MCF 10A (cell line): Measurements from ENCODE around the gene GUK1. TPM values are rescaled to one million over a fixed set of nuclear protein-coding genes. Genes with fewer than 3 reads are reported as not detected.
A peak's percentile ranks its signal among the peaks of the same experiment; 100 is the strongest.

Experiments
- BruUV-seq: library from RNA; stranded (reverse); fragments of 400-500 nt; replicated peaks from 2 replicates; lab custom pipeline; 2021; lab: Mats Ljungman, UMichigan
- CTCF ChIA-PET: fragments of 300-600 bp; sonication (Branson Sonifier 250); formaldehyde crosslinking; extraction: SDS; loops from one replicate; lab custom pipeline; 2021; ENCODE audit warnings: antibody characterized with exemption, inconsistent platforms; lab: Yijun Ruan, JAX
- POLR2A ChIA-PET: fragments of 300-600, 350-650 bp; sonication (Branson Sonifier 250); formaldehyde crosslinking; extraction: SDS; loops from one replicate; lab custom pipeline; 2020; ENCODE audit warnings: antibody characterized with exemption, inconsistent platforms; lab: Yijun Ruan, JAX
- DNase-seq: peaks from one replicate; pipeline ENCODE4 v3.0.0-alpha.2; 2018; ENCODE audit not compliant: unreplicated experiment
- H3K27ac Mint-ChIP-seq: one replicate; pipeline ENCODE4 v1.8.0; 2022; ENCODE audit warnings: mild to moderate bottlenecking, low read depth, mixed read lengths; ENCODE audit not compliant: unreplicated experiment
- H3K27me3 Mint-ChIP-seq: one replicate; pipeline ENCODE4 v1.8.0; 2022; ENCODE audit warnings: mixed read lengths; ENCODE audit not compliant: insufficient read depth, unreplicated experiment
- H3K36me3 Mint-ChIP-seq: one replicate; pipeline ENCODE4 v1.8.0; 2022; ENCODE audit warnings: mild to moderate bottlenecking, moderate library complexity, mixed read lengths; ENCODE audit not compliant: insufficient read depth, unreplicated experiment
- H3K4me1 Mint-ChIP-seq: one replicate; pipeline ENCODE4 v1.8.0; 2022; ENCODE audit warnings: mixed read lengths; ENCODE audit not compliant: insufficient read depth, unreplicated experiment
- H3K4me3 Mint-ChIP-seq: one replicate; pipeline ENCODE4 v1.8.0; 2022; ENCODE audit warnings: mild to moderate bottlenecking, moderate library complexity, mixed read lengths; ENCODE audit not compliant: unreplicated experiment
- H3K9me3 Mint-ChIP-seq: one replicate; pipeline ENCODE4 v1.8.0; 2022; ENCODE audit warnings: mixed read lengths; ENCODE audit not compliant: unreplicated experiment
- intact Hi-C: fragments of 100-400 bp; cut with micrococcal nuclease; formaldehyde crosslinking; loops from 2 replicates; pipeline ENCODE4 v1.14.1; 2022
- total RNA-seq: library from RNA; stranded (reverse); gene quantifications from 2 replicates; pipeline ENCODE4 v1.2.3, GENCODE V29; 2022
- TF ChIP-seq, protein P1 (sequence below): fragments of 200-600 bp; IDR thresholded peaks from one replicate; pipeline ENCODE4 v1.8.0; 2022; ENCODE audit warnings: antibody characterized with exemption, mild to moderate bottlenecking; ENCODE audit not compliant: unreplicated experiment

Gene GUK1
- total RNA-seq, 1 experiment from 2014 or later: 495 TPM

GRCh38 chr1:228120351-228120750 lies 19.7 kb upstream of the GUK1 start:
- no peak for DNase-seq
- no TSS peak for BruUV-seq
- peaks cover 8% of the 10 kb centered on the region for H3K9me3 Mint-ChIP-seq

DNA sequence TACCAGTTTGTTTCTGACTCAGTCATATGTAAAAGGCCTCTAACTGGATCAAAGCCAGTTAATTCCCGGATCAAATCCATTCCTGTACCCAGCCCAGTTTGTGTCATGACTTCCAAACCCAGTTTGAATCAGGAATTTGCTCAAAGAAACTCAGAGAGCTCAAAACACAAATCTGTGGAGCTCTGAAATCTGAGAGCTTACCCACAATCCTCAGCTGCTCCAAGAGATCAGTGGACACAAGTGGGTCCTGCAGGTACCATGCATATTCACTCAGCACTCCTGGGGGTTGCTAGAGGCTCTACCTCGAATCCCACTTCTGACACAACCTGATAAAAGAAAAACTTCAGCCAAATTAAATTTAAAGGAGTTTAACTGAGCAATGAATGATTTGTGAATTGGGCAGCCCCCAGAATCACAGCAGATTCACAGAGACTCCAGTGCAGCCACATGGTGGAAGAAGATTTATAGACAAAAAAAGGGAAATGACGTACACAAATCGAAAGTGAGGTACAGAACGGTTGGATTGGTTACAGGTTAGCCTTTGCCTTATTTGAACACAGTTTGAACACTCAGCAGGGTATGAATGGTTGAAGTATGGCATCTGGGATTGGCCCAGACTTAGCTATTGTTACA lies 19.1 kb upstream of the GUK1 start:
- POLR2A ChIA-PET: interaction anchor here (0.6 to 6.9 kb wide), 14 partner anchors 10 to 650 kb away, joined by 3 to 84 read pairs (median 4); partner anchors contain the start of genes GUK1, IBA57 and MRPL55

More at GRCh38 chr1:228120351-228120750, 19.7 kb upstream of the GUK1 start:
- Mint-ChIP-seq H3K36me3 (no peaks in the 10 kb centered on the region), H3K27me3 (no peaks in the 10 kb centered on the region), H3K27ac (no peak overlapping the region), H3K4me1 (no peaks in the 10 kb centered on the region), H3K4me3 (no peak overlapping the region)
- intact Hi-C loops: no loop called here
- POLR2A ChIA-PET: interaction anchor here (0.6 to 6.9 kb wide), 9 partner anchors 10 to 456 kb away, joined by 3 to 84 read pairs (median 7); partner anchors contain the start of genes IBA57 and MRPL55
- CTCF ChIA-PET: interaction anchor here (0.6 to 6.2 kb wide), 7 partner anchors 11 to 332 kb away, joined by 3 to 62 read pairs (median 4); partner anchors contain the start of genes IBA57 and TRIM11
- TF ChIP-seq, protein P1, sequence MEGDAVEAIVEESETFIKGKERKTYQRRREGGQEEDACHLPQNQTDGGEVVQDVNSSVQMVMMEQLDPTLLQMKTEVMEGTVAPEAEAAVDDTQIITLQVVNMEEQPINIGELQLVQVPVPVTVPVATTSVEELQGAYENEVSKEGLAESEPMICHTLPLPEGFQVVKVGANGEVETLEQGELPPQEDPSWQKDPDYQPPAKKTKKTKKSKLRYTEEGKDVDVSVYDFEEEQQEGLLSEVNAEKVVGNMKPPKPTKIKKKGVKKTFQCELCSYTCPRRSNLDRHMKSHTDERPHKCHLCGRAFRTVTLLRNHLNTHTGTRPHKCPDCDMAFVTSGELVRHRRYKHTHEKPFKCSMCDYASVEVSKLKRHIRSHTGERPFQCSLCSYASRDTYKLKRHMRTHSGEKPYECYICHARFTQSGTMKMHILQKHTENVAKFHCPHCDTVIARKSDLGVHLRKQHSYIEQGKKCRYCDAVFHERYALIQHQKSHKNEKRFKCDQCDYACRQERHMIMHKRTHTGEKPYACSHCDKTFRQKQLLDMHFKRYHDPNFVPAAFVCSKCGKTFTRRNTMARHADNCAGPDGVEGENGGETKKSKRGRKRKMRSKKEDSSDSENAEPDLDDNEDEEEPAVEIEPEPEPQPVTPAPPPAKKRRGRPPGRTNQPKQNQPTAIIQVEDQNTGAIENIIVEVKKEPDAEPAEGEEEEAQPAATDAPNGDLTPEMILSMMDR: no peak

GRCh38 chr1:228122921-228123441 lies 17.1 kb upstream of the GUK1 start:
- CTCF ChIA-PET: interaction anchor here (0.6 to 6.2 kb wide), 7 partner anchors 8 to 378 kb away, joined by 3 to 62 read pairs (median 4); no protein-coding TSS in a partner anchor
- Mint-ChIP-seq H3K27ac (no peak overlapping the region), H3K4me1 (no peaks in the 10 kb centered on the region), H3K9me3 (peaks cover 5% of the 10 kb centered on the region), H3K4me3 (no peak overlapping the region), H3K27me3 (no peaks in the 10 kb centered on the region), H3K36me3 (no peaks in the 10 kb centered on the region)
- POLR2A ChIA-PET: interaction anchor here (0.6 to 6.9 kb wide), 6 partner anchors 9 to 227 kb away, joined by 3 to 84 read pairs (median 4); partner anchors contain the start of gene MRPL55
- TF ChIP-seq, protein P1: no peak
- no peak for DNase-seq
- intact Hi-C loops: no loop called here
- BruUV-seq: no TSS peak

More for the DNA sequence above, 19.1 kb upstream of the GUK1 start:
- Mint-ChIP-seq H3K4me3 (no peak overlapping the region), H3K27me3 (no peaks in the 10 kb centered on the region), H3K27ac (no peak overlapping the region), H3K4me1 (no peaks in the 10 kb centered on the region), H3K9me3 (peaks cover 8% of the 10 kb centered on the region), H3K36me3 (no peaks in the 10 kb centered on the region)
- intact Hi-C loops: no loop called here
- no peak for DNase-seq
- TSS peak; percentile 62 for BruUV-seq
- TF ChIP-seq, protein P1: no peak
- CTCF ChIA-PET: interaction anchor here (0.6 to 6.2 kb wide), 11 partner anchors 10 to 394 kb away, joined by 3 to 62 read pairs (median 4); partner anchors contain the start of gene IBA57

- Mint-ChIP-seq H3K4me1 (no peaks in the 10 kb centered on the region), H3K36me3 (no peaks in the 10 kb centered on the region), H3K27me3 (no peaks in the 10 kb centered on the region), H3K4me3 (no peak overlapping the region), H3K27ac (no peak overlapping the region), H3K9me3 (no peaks in the 10 kb centered on the region)
- ChIA-PET POLR2A (interaction anchor here (1.0 to 6.9 kb wide), 6 partner anchors 9 to 124 kb away, joined by 3 to 84 read pairs (median 4); partner anchors contain the start of gene MRPL55), CTCF (interaction anchor here (0.6 to 6.2 kb wide), 5 partner anchors 8 to 377 kb away, joined by 3 to 62 read pairs (median 4); no protein-coding TSS in a partner anchor)
- BruUV-seq: no TSS peak
- TF ChIP-seq, protein P1: no peak
- no peak for DNase-seq
- intact Hi-C loops: no loop called here
Measured at GRCh38 chr1:228123505-228123904, 16.6 kb upstream of the GUK1 start.
